H9 (cell line): Measurements from ENCODE around the gene PAEP. TPM values are rescaled to one million over a fixed set of nuclear protein-coding genes. Genes with fewer than 3 reads are reported as not detected.

ENCODE experiments used
- DNase-seq: peaks from one replicate; pipeline ENCODE4 v3.0.0-alpha.2; 2017
- H2AFZ ChIP-seq: one replicate; pipeline ENCODE4 v1.6.1; 2013; ENCODE audit warnings: mild to moderate bottlenecking, low read length, control low read depth, moderate library complexity
- H2AK5ac ChIP-seq: 2 replicates; pipeline ENCODE4 v1.6.1; 2013; ENCODE audit warnings: low read length, control low read depth, mixed read lengths; ENCODE audit not compliant: insufficient read length
- H2BK120ac ChIP-seq: one replicate; pipeline ENCODE4 v1.6.1; 2013; ENCODE audit warnings: low read depth, mild to moderate bottlenecking, low read length, control low read depth, inconsistent platforms; ENCODE audit not compliant: poor library complexity, severe bottlenecking
- H2BK12ac ChIP-seq: 2 replicates; pipeline ENCODE4 v1.6.1; 2013; ENCODE audit warnings: low read length, control low read depth, mixed read lengths, low read depth; ENCODE audit not compliant: insufficient read length
- H2BK15ac ChIP-seq: 2 replicates; pipeline ENCODE4 v1.6.1; 2013; ENCODE audit warnings: low read depth, low read length, control low read depth
- H2BK20ac ChIP-seq: one replicate; pipeline ENCODE4 v1.6.1; 2013; ENCODE audit warnings: low read depth, mild to moderate bottlenecking, low read length, control low read depth, inconsistent platforms; ENCODE audit not compliant: poor library complexity, severe bottlenecking
- H2BK5ac ChIP-seq: 2 replicates; pipeline ENCODE4 v1.6.1; 2013; ENCODE audit warnings: low read length, control low read depth, mixed read lengths; ENCODE audit not compliant: insufficient read length
- H3K14ac ChIP-seq: 2 replicates; pipeline ENCODE4 v1.6.1; 2013; ENCODE audit warnings: low read length, control low read depth; ENCODE audit not compliant: insufficient read depth
- H3K18ac ChIP-seq: 2 replicates; pipeline ENCODE4 v1.6.1; 2013; ENCODE audit warnings: low read depth, mild to moderate bottlenecking, mixed read lengths, low read length, control low read depth; ENCODE audit not compliant: insufficient read length
- H3K23ac ChIP-seq: 2 replicates; pipeline ENCODE4 v1.6.1; 2013; ENCODE audit warnings: low read length, control low read depth, mixed read lengths, low read depth; ENCODE audit not compliant: insufficient read length
- H3K23me2 ChIP-seq: 2 replicates; pipeline ENCODE4 v1.6.1; 2013; ENCODE audit warnings: low read depth, mild to moderate bottlenecking, mixed read lengths, low read length, control low read depth; ENCODE audit not compliant: insufficient read length, poor library complexity, severe bottlenecking
- H3K27ac ChIP-seq: 2 replicates; pipeline ENCODE4 v1.5.1; 2013; ENCODE audit warnings: low read length, control low read depth, mixed read lengths, low read depth; ENCODE audit not compliant: insufficient read length
- H3K27me3 ChIP-seq: 2 replicates; pipeline ENCODE4 v1.6.1; 2013; ENCODE audit warnings: low read length, control low read depth, inconsistent platforms; ENCODE audit not compliant: insufficient read depth
- H3K4ac ChIP-seq: 2 replicates; pipeline ENCODE4 v1.6.1; 2013; ENCODE audit warnings: low read depth, mild to moderate bottlenecking, control low read depth, inconsistent platforms, low read length, moderate library complexity
- H3K4me1 ChIP-seq: 2 replicates; pipeline ENCODE4 v1.6.1; 2013; ENCODE audit warnings: low read length, control low read depth, inconsistent platforms; ENCODE audit not compliant: insufficient read depth
- H3K4me2 ChIP-seq: 2 replicates; pipeline ENCODE4 v1.6.1; 2013; ENCODE audit warnings: low read length, control low read depth, mixed read lengths; ENCODE audit not compliant: insufficient read length, insufficient read depth
- H3K56ac ChIP-seq: 2 replicates; pipeline ENCODE4 v1.6.1; 2013; ENCODE audit warnings: low read depth, mild to moderate bottlenecking, mixed read lengths, low read length, control low read depth; ENCODE audit not compliant: insufficient read length
- H3K79me1 ChIP-seq: 2 replicates; pipeline ENCODE4 v1.6.1; 2013; ENCODE audit warnings: low read depth, mild to moderate bottlenecking, moderate library complexity, low read length, control low read depth, inconsistent platforms; ENCODE audit not compliant: insufficient read depth, poor library complexity, severe bottlenecking
- H3K79me2 ChIP-seq: 2 replicates; pipeline ENCODE4 v1.6.1; 2013; ENCODE audit warnings: low read length, control low read depth, inconsistent platforms; ENCODE audit not compliant: insufficient read depth
- H3K9ac ChIP-seq: 2 replicates; pipeline ENCODE4 v1.6.1; 2013; ENCODE audit warnings: low read length, control low read depth, mixed read lengths; ENCODE audit not compliant: insufficient read length; ENCODE audit errors: extremely low read depth
- H3K9me3 ChIP-seq: one replicate; pipeline ENCODE4 v1.6.1; 2013; ENCODE audit warnings: low read depth, low read length, inconsistent platforms; ENCODE audit not compliant: control insufficient read depth
- H3T11ph ChIP-seq: one replicate; pipeline ENCODE4 v1.6.1; 2013; ENCODE audit warnings: mild to moderate bottlenecking, low read length, control low read depth, inconsistent platforms
- H4K20me1 ChIP-seq: one replicate; pipeline ENCODE4 v1.6.1; 2013; ENCODE audit not compliant: control insufficient read depth, insufficient read length, insufficient read depth
- H4K5ac ChIP-seq: 2 replicates; pipeline ENCODE4 v1.6.1; 2013; ENCODE audit warnings: low read depth, mild to moderate bottlenecking, mixed read lengths, low read length, control low read depth; ENCODE audit not compliant: insufficient read length
- H4K8ac ChIP-seq: replicated peaks from 2 replicates; pipeline ENCODE4 v1.6.1; 2013; ENCODE audit warnings: low read length, control low read depth, mixed read lengths, low read depth; ENCODE audit not compliant: insufficient read length
- H4K91ac ChIP-seq: 2 replicates; pipeline ENCODE4 v1.6.1; 2013; ENCODE audit warnings: low read depth, mild to moderate bottlenecking, moderate library complexity, mixed read lengths, low read length, control low read depth; ENCODE audit not compliant: insufficient read length
- H3K27ac Mint-ChIP-seq, 3 experiments: 2 replicates in 2 of 3; 3 replicates in 1 of 3; pipeline ENCODE4 v1.8.0; 2020 to 2021; ENCODE audit warnings: mixed read lengths in 3 of 3, mild to moderate bottlenecking in 1 of 3, moderate library complexity in 1 of 3
- H3K27me3 Mint-ChIP-seq: 2 replicates; pipeline ENCODE4 v1.8.0; 2021; ENCODE audit warnings: low read depth, mild to moderate bottlenecking, moderate library complexity, mixed read lengths
- H3K36me3 Mint-ChIP-seq, 3 experiments: 2 replicates in 2 of 3; 3 replicates in 1 of 3; pipeline ENCODE4 v1.8.0; 2020 to 2021; ENCODE audit warnings: low read depth in 3 of 3, mixed read lengths in 3 of 3; ENCODE audit not compliant: insufficient read depth in 1 of 3
- H3K4me1 Mint-ChIP-seq, 2 experiments: 2 replicates each; pipeline ENCODE4 v1.8.0; 2020; ENCODE audit warnings: mixed read lengths in 2 of 2
- H3K4me3 Mint-ChIP-seq, 2 experiments: 2 replicates in 1 of 2; 3 replicates in 1 of 2; pipeline ENCODE4 v1.8.0; 2020 to 2021; ENCODE audit warnings: mild to moderate bottlenecking in 2 of 2, mixed read lengths in 2 of 2, moderate library complexity in 1 of 2
- H3K9me3 Mint-ChIP-seq, 2 experiments: 2 replicates in 1 of 2; 3 replicates in 1 of 2; pipeline ENCODE4 v1.8.0; 2020; ENCODE audit warnings: mild to moderate bottlenecking in 2 of 2, mixed read lengths in 2 of 2, moderate library complexity in 1 of 2
- CTCF ChIP-seq: fragments of 200-600 bp; sonication (generic); conservative IDR thresholded peaks from 3 replicates; pipeline ENCODE4 v1.8.0; 2021; ENCODE audit warnings: antibody characterized with exemption, mild to moderate bottlenecking
- WGBS: extraction: QIAGEN DNeasy Blood & Tissue Kit; methylation state at CpG from one replicate; pipeline ENCODE4 v1.1.7; 2013; ENCODE audit warnings: missing lambda C conversion rate, low lambda C conversion rate, mixed read lengths; ENCODE audit not compliant: insufficient read length; ENCODE audit errors: extremely low coverage; 5-methylcytosine and 5-hydroxymethylcytosine counted together
- total RNA-seq: library from RNA; stranded (reverse); gene quantifications from 2 replicates; pipeline ENCODE4 v1.2.1, GENCODE V29; 2021

Gene PAEP
- total RNA-seq, 1 experiment from 2014 or later = not detected

- no peak for TF ChIP-seq CTCF
- no peak overlapping the region for H3T11ph ChIP-seq
- no peak overlapping the region for H3K56ac ChIP-seq
- H2AFZ ChIP-seq = no peak overlapping the region
- no peak overlapping the region for H3K18ac ChIP-seq
- no peaks in the 10 kb centered on the region for H3K27me3 ChIP-seq
- no peaks in the 10 kb centered on the region; the same call in 1 of the 2 replicates for H3K4me1 ChIP-seq
- no peak overlapping the region for H3K4ac ChIP-seq
- H3K79me2 ChIP-seq = no peaks in the 10 kb centered on the region
- H3K23ac ChIP-seq = no peak overlapping the region
- no peak overlapping the region for H2AK5ac ChIP-seq
- H3K27ac ChIP-seq = no peak overlapping the region
- no peak overlapping the region for H4K5ac ChIP-seq
- no peak overlapping the region for H2BK5ac ChIP-seq
- no peak overlapping the region for H2BK20ac ChIP-seq
- H2BK120ac ChIP-seq = no peak overlapping the region
- H4K91ac ChIP-seq = no peak overlapping the region
- whole genome bisulfite sequencing = no CpG with 5 or more reads among the region's 6 CpGs
- no peaks in the 10 kb centered on the region for H3K23me2 ChIP-seq
- H3K4me2 ChIP-seq = no peak overlapping the region
- Mint-ChIP-seq H3K4me3 (no peak overlapping the region), H3K9me3 (peaks cover 9 to 12% of the 10 kb centered on the region in 2 experiments), H3K4me1 (peaks cover 10 to 12% of the 10 kb centered on the region in 2 experiments), H3K27ac (no peak overlapping the region), H3K36me3 (peaks cover 8% of the 10 kb centered on the region in 3 experiments), H3K27me3 (peaks cover 3% of the 10 kb centered on the region; the same call in 1 of the 2 replicates)
- H4K20me1 ChIP-seq = no peaks in the 10 kb centered on the region
- DNase-seq = no peak
- H4K8ac ChIP-seq = no peak overlapping the region
- no peak overlapping the region for H3K14ac ChIP-seq
- no peak overlapping the region for H2BK15ac ChIP-seq
- H3K9me3 ChIP-seq = no peaks in the 10 kb centered on the region
- no peaks in the 10 kb centered on the region for H3K79me1 ChIP-seq
- no peak overlapping the region for H3K9ac ChIP-seq
- H2BK12ac ChIP-seq = no peak overlapping the region
These were observed 6.5 kb downstream of the PAEP start for GRCh38 chr9:135568026-135568425.
